Iris pigment epithelial cell (primary cell): Measurements from ENCODE around the gene OR2AG1.
"Not testable (repeated sequence)": the region's sequence is repeated elsewhere in the genome, so short reads cannot be mapped to it uniquely, and the experiment has no call there.

ENCODE experiments used
- DNase-seq: peaks from one replicate; pipeline ENCODE4 v3.0.0-alpha.2; 2011; ENCODE audit warnings: low read depth

The OR2AG1 gene

GRCh38 chr11:6794639-6795038, 11.8 kb downstream of the OR2AG1 start:
- DNase-seq = no peak

GRCh38 chr11:6799402-6799801, 16.6 kb downstream of the OR2AG1 start, which contains the start of gene OR6A2:
Gene OR6A2 (minus strand): TSS chr11:6799689. CDS start chr11:6795708, 3,981 bp downstream.
- peak; percentile 58 for DNase-seq

- DNase-seq = not testable (repeated sequence)
These were observed 18.3 kb downstream of the OR2AG1 start for GRCh38 chr11:6801075-6801474.

DNA sequence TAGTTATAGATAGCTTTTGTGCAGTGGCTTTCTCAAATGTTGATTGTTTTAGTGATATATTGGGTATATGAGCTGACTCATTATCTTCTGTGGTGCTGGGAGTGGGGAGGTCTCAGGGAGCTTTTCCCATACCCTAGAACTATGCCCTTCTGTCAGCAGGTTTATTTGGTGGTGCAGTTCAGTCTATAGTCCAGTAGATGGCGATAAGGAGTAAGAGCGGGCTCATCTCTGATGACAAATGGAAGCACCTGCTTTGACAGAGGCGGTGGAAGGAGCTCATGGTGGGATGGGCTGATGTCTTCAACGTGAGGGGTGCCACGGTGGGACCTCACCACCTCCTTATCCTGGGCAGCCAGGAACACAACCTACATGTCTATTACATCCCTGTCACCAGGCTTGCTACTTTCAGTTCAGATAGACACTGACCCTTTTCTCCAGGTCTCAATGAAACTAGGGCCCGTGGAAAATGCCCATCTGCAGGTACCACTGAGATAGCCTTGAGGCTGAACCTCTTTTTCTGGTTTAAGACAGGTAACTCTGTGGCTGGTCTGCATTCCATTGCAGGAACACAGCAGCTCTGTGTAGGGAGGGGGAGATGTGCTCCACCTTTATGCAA, 29.7 kb downstream of the OR2AG1 start:
- peak; percentile 36 for DNase-seq

- DNase-seq = no peak
These were observed 30.8 kb downstream of the OR2AG1 start for GRCh38 chr11:6813656-6814055.

GRCh38 chr11:6817694-6818093, 34.9 kb downstream of the OR2AG1 start:
- peak; percentile 3 for DNase-seq

- no peak for DNase-seq
These were observed 36.1 kb downstream of the OR2AG1 start for GRCh38 chr11:6818967-6819366.

DNA sequence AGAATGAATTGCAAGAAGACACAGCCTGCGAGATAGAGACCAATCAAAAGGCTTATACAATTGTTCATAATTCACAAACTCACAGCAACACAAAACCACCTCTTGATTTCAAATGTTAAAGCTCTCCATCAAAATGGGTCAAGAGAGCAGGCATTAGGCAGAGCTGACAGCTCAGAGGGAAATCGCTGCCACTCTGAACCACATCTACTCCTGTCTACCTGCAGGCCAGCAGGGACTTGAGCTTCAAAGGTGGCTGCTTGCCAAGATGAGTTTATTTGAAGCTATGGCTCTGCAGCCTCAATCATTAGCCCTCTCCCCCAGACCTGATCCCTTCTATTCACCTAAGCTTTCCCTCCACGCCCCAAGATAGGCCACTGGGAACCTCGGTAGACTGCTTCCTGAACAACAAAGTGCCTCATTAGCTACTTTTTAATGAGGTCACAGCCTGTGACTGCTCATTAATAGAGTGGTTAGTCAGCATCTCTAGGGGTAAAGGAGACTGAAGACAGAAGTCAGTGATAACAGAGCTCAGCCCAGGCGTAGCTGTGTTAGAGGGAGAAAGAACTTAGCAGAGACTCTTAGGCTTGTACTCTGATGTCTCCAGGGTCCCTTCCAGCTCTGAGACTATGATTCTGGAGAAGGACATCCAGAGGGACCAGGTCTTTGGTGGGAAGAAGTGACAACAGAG, 41.5 kb downstream of the OR2AG1 start:
- DNase-seq = no peak

DNA sequence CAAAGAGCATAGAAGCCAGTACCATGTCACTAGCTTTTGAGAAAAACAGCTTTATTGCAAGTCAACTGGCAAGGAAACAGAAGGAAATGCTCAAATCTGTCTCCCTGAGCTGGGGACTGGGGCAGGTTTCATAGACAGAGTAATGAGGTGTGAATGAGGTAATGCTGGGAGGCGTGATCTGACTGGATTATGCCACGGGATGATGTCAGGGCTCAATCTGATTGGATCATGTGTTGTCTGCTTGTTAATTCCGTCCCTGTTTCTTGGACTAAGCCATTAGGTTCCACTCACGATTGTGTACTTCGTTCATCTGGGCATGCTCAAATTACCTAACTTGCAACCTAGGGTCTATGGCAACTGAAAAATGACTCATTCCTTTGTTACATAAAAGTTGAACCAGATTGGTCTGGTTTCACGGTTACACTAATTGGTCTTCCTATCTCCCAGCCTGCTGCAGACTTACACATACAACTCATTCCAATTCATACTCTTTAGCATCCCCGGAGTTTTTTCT, 42.5 kb downstream of the OR2AG1 start:
- no peak for DNase-seq

DNA sequence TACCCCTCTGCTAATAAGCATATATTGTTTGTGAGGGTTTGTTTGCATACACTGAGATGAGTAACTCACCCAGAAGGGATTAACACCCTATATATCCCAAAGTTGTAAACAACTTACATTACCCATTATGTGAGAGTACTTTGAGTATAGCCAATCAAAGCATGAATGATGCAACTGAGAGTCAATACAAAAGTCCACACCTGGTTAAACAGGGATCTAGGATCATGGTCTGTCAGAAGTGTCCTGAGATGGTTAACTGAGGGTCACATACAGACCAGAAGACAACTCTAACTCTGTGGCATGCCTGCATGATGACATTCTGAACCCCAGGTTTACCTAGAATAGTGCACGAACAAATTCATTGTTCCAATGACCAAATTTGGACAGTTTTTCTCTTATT, 45.3 kb downstream of the OR2AG1 start:
- no peak for DNase-seq

DNA sequence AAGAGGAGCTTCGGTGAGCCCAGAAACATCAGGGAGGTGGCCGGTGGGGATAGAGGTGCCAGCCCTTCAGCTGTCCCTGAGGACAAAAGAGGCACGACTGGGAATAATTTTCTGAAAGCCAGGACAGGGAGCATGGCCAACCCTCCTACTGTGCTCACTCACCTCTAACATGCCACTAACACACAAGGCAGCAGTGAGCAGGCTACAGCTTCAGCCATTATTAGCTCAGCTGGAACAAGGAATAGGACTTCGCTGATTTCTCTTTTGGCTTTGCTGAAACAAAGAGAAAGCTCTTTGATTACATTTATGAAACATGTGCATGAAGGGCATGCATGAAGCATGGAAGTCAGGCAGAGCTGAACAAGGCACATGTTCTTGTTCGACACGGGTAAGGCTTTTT, 50.5 kb downstream of the OR2AG1 start:
- no peak for DNase-seq

DNA sequence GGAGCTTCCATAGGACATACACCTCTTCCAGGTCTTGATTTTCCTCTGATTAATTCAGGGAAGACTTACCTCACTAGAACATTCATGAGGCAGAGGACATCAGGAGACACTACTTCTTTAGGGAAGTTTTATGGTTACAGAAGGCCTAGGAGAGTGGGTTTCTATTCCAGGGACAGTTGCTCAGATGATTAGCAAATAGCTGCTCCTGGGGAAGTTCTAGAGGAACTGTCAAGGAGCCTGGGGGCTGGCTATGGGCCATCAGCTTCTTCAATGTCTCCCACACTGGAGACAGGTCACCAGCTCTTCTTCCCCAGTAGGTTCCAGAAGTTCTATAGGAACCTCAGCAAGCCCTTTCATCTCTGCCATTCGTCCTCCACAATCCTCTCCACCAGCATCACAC, 51.2 kb downstream of the OR2AG1 start:
- no peak for DNase-seq
